Femur (tissue), 1 donor: ENCODE results near the gene HDAC10.
"Not testable (repeated sequence)": the region's sequence is repeated elsewhere in the genome, so short reads cannot be mapped to it uniquely, and the experiment has no call there.

ENCODE experiments used
- DNase-seq: peaks from one replicate; pipeline ENCODE4 v3.0.0-alpha.2; 2017

Gene HDAC10

GRCh38 chr22:50284479-50284878 lies 33.4 kb upstream of the HDAC10 start:
- DNase-seq = no peak

- no peak for DNase-seq
Observed at GRCh38 chr22:50283821-50284220, 32.8 kb upstream of the HDAC10 start.

- DNase-seq = no peak
Observed at GRCh38 chr22:50282361-50283155, 31.5 kb upstream of the HDAC10 start.

- DNase-seq = no peak
Observed at GRCh38 chr22:50281957-50282356, 30.9 kb upstream of the HDAC10 start.

- no peak for DNase-seq
Observed at GRCh38 chr22:50281384-50281760, 30.3 kb upstream of the HDAC10 start.

GRCh38 chr22:50280708-50281383 lies 29.8 kb upstream of the HDAC10 start:
- DNase-seq = no peak

GRCh38 chr22:50280022-50280707 lies 29.1 kb upstream of the HDAC10 start:
- no peak for DNase-seq

GRCh38 chr22:50278956-50279619 lies 28.0 kb upstream of the HDAC10 start:
- DNase-seq = no peak

GRCh38 chr22:50278461-50278860 lies 27.4 kb upstream of the HDAC10 start:
- DNase-seq = no peak

- no peak for DNase-seq
Observed at GRCh38 chr22:50277761-50278160, 26.7 kb upstream of the HDAC10 start.

- DNase-seq = peak; percentile 67
Observed at GRCh38 chr22:50276143-50276542, 25.1 kb upstream of the HDAC10 start.

GRCh38 chr22:50275181-50276055 lies 24.4 kb upstream of the HDAC10 start:
- no peak for DNase-seq

GRCh38 chr22:50274771-50275170 lies 23.7 kb upstream of the HDAC10 start:
- no peak for DNase-seq

- DNase-seq = peak; percentile 67
Observed at GRCh38 chr22:50274311-50274710, 23.2 kb upstream of the HDAC10 start.

GRCh38 chr22:50273781-50274180 lies 22.7 kb upstream of the HDAC10 start:
- DNase-seq = not testable (repeated sequence)

- not testable (repeated sequence) for DNase-seq
Observed at GRCh38 chr22:50273352-50273751, 22.3 kb upstream of the HDAC10 start.

GRCh38 chr22:50272044-50272802 lies 21.2 kb upstream of the HDAC10 start:
- no peak for DNase-seq

- peak; percentile 65 for DNase-seq
Observed at GRCh38 chr22:50271519-50271970, 20.5 kb upstream of the HDAC10 start.

GRCh38 chr22:50270666-50271394 lies 19.8 kb upstream of the HDAC10 start:
- peak; percentile 80 for DNase-seq

- DNase-seq = peak; percentile 65
Observed at GRCh38 chr22:50269970-50270665, 19.1 kb upstream of the HDAC10 start, which contains the start of gene MAPK11. Gene MAPK11 (minus strand): TSS chr22:50270380. CDS start chr22:50270292, 88 bp downstream.
